Osteocyte (in vitro differentiated cells): ENCODE results near the gene AGAP9. TPM values are rescaled to one million over a fixed set of nuclear protein-coding genes. Genes with fewer than 3 reads are reported as not detected.
"Not testable (repeated sequence)": the region's sequence is repeated elsewhere in the genome, so short reads cannot be mapped to it uniquely, and the experiment has no call there.

Source experiments
- DNase-seq: peaks from one replicate; pipeline ENCODE4 v3.0.0; 2021; ENCODE audit warnings: mixed read lengths; ENCODE audit not compliant: unreplicated experiment; ENCODE audit errors: extremely low spot score
- H3K27ac Mint-ChIP-seq: one replicate; pipeline ENCODE4 v1.8.0; 2021; ENCODE audit warnings: mild to moderate bottlenecking, mixed read lengths; ENCODE audit not compliant: unreplicated experiment
- H3K27me3 Mint-ChIP-seq: one replicate; pipeline ENCODE4 v1.8.0; 2021; ENCODE audit warnings: mixed read lengths; ENCODE audit not compliant: unreplicated experiment
- H3K36me3 Mint-ChIP-seq: one replicate; pipeline ENCODE4 v1.8.0; 2021; ENCODE audit warnings: mixed read lengths; ENCODE audit not compliant: unreplicated experiment
- H3K4me1 Mint-ChIP-seq: one replicate; pipeline ENCODE4 v1.8.0; 2021; ENCODE audit warnings: mixed read lengths; ENCODE audit not compliant: unreplicated experiment
- H3K4me3 Mint-ChIP-seq: one replicate; pipeline ENCODE4 v1.8.0; 2021; ENCODE audit warnings: mild to moderate bottlenecking, moderate library complexity, mixed read lengths; ENCODE audit not compliant: unreplicated experiment
- H3K9me3 Mint-ChIP-seq: one replicate; pipeline ENCODE4 v1.8.0; 2021; ENCODE audit warnings: mixed read lengths; ENCODE audit not compliant: unreplicated experiment
- long read RNA-seq: library from polyadenylated mRNA; unstranded; transcript quantifications from one replicate; pipeline ENCODE4 v2.0.0, GENCODE V29; 2021
- total RNA-seq: library from RNA; stranded (reverse); gene quantifications from 2 replicates; pipeline ENCODE4 v1.2.1, GENCODE V29; 2021

AGAP9 gene
- total RNA-seq: 12.9 and 13.1 TPM in 2 replicates
- long read RNA-seq, partial matches to known transcripts: 0 of 1 reads
- long read RNA-seq, other reads (novel, unspliced or antisense): 1 of 1 reads

DNA sequence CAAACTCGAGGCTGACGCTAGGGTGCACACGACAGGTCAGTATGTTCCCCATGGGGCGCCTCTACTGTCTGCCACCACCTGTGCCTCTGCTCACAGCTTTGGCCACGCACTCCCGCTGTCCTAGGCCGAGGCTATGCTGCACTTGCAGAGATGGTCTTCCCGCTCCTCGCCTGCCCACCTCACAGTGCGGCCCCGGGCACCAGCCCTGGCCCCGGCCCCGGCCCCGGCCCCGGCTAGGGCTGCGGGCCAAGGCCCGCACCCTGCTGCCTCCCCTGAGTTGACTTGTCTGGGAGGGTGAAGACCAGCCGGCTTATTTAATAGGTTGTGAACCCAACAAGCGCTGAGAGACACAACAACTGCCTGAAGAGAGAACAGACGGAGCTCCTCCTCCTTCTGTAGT, at the start of gene AGAP9:
AGAP9 (minus strand) TSS at position 164 of the 400 bp plus-strand sequence; CDS start at position 52, 112 bp downstream.
- not testable (repeated sequence) for DNase-seq, H3K9me3 Mint-ChIP-seq, H3K27ac Mint-ChIP-seq, H3K4me1 Mint-ChIP-seq, H3K36me3 Mint-ChIP-seq, H3K4me3 Mint-ChIP-seq, H3K27me3 Mint-ChIP-seq

- H3K27ac Mint-ChIP-seq, H3K36me3 Mint-ChIP-seq, DNase-seq, H3K27me3 Mint-ChIP-seq, H3K4me1 Mint-ChIP-seq, H3K9me3 Mint-ChIP-seq, H3K4me3 Mint-ChIP-seq: not testable (repeated sequence)
These were observed 47.9 kb upstream of the AGAP9 start for GRCh38 chr10:47571138-47571912.

DNA sequence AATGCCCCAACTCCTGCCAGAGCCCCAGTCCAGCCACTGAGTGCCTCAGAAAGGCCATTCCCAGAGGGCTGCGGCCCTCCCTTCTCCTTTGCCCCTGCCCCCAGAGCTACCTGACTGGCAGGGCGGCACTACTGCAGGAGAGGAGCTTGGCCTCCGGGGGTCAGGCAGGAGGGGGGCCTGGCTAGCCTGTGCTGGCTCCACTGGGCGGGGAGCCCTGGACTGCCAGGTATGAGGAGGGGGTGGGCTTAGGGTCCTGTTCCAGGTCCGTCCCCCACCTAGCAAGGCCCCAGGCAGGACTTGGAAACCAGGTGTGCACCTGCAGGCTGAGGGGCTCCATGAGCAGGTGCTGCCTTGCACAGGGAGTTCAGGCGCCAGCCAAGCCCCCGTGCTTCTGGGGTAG, 43.3 kb upstream of the AGAP9 start:
- H3K36me3 Mint-ChIP-seq, DNase-seq, H3K27me3 Mint-ChIP-seq, H3K9me3 Mint-ChIP-seq, H3K4me1 Mint-ChIP-seq, H3K27ac Mint-ChIP-seq, H3K4me3 Mint-ChIP-seq: not testable (repeated sequence)

- H3K27ac Mint-ChIP-seq, DNase-seq, H3K27me3 Mint-ChIP-seq, H3K4me3 Mint-ChIP-seq, H3K36me3 Mint-ChIP-seq, H3K9me3 Mint-ChIP-seq, H3K4me1 Mint-ChIP-seq: not testable (repeated sequence)
These were observed 42.8 kb upstream of the AGAP9 start for GRCh38 chr10:47566108-47566699.

- not testable (repeated sequence) for H3K27me3 Mint-ChIP-seq, H3K36me3 Mint-ChIP-seq, H3K4me1 Mint-ChIP-seq, H3K27ac Mint-ChIP-seq, DNase-seq, H3K4me3 Mint-ChIP-seq, H3K9me3 Mint-ChIP-seq
These were observed 42.1 kb upstream of the AGAP9 start for GRCh38 chr10:47565517-47565920.

GRCh38 chr10:47564953-47565352, 41.5 kb upstream of the AGAP9 start:
- not testable (repeated sequence) for H3K27me3 Mint-ChIP-seq, DNase-seq, H3K36me3 Mint-ChIP-seq, H3K4me1 Mint-ChIP-seq, H3K27ac Mint-ChIP-seq, H3K4me3 Mint-ChIP-seq, H3K9me3 Mint-ChIP-seq

- H3K27me3 Mint-ChIP-seq, H3K4me1 Mint-ChIP-seq, H3K4me3 Mint-ChIP-seq, H3K27ac Mint-ChIP-seq, H3K36me3 Mint-ChIP-seq, DNase-seq, H3K9me3 Mint-ChIP-seq: not testable (repeated sequence)
These were observed 40.9 kb upstream of the AGAP9 start for GRCh38 chr10:47564318-47564717.

DNA sequence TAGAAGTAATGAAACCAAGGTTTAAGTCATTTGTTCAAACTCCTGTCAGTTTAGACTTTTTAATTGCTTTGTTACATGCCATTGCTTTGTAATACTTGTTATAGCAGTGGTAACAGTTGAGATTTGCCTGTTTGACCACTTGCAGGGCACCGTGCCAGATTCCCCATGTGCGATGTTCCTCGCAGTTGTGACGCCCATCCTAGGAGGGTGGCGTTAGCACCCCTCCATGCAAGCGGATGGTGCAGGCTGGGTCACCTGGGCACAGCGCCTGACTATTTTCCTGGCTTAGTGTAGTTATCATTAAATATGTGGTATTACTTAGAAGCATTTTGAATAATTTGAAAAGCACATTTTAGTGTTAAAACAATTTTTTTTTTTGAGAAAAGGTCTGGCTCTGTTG, 37.0 kb upstream of the AGAP9 start:
- H3K36me3 Mint-ChIP-seq, H3K9me3 Mint-ChIP-seq, DNase-seq, H3K27me3 Mint-ChIP-seq, H3K27ac Mint-ChIP-seq, H3K4me3 Mint-ChIP-seq: not testable (repeated sequence)
- peaks cover 26% of the 10 kb centered on the region for H3K4me1 Mint-ChIP-seq

DNA sequence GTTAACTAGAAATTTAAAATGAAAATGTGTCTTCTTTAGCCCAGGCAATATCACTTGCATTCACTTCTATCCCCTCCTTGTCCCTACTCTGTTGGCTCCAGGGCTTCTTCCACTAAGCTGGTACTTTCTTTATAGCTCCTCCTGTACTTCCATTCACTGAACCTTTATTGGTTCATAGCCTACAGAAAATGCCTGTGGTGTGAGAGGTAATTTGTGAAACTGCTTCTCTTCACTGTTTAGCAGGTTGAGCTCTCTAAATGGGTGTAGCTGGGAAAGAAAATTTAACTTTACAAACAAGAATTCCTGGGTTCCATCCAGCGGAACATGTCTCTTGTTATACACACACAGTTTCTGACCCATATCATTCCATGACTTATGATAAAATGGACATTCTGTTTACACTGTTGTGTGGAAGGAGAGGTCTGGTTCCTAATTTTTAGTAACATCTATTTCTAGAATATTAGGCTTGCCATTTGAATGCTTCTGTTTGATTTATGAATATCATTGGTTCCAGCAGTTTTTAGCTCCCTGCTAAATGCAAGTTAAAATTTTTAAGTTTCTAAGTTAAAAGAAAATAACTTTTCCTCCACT, 36.4 kb upstream of the AGAP9 start:
- H3K36me3 Mint-ChIP-seq, H3K9me3 Mint-ChIP-seq, DNase-seq, H3K27me3 Mint-ChIP-seq, H3K4me3 Mint-ChIP-seq: not testable (repeated sequence)
- peak overlapping the region; percentile 96 for H3K27ac Mint-ChIP-seq
- peaks cover 26% of the 10 kb centered on the region for H3K4me1 Mint-ChIP-seq

DNA sequence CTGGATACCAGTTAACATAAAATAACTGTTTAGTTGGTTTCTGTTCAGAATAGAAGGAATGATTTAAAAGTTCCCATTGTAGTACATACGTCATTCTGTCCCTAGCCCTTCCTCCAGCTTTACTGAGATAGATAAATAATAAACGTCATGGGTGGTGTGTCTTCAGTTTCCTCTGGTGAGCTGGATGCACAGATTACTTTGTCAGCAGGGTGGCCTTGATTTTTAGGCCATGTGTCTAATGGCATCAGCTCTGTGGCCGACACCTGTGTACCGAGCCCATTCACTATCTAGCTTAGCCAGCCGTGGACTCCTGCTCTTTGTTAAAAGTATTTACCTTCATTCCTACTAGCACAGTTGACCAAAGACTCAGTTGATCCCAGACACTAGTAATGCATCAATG, 34.7 kb upstream of the AGAP9 start:
- H3K4me1 Mint-ChIP-seq: peaks cover 26% of the 10 kb centered on the region
- DNase-seq, H3K36me3 Mint-ChIP-seq, H3K9me3 Mint-ChIP-seq, H3K27me3 Mint-ChIP-seq: not testable (repeated sequence)
- peak overlapping the region; percentile 26 for H3K4me3 Mint-ChIP-seq
- H3K27ac Mint-ChIP-seq: peak overlapping the region; percentile 96

GRCh38 chr10:47557616-47558015, 34.2 kb upstream of the AGAP9 start:
- not testable (repeated sequence) for DNase-seq

GRCh38 chr10:47555334-47555733, 31.9 kb upstream of the AGAP9 start:
- H3K27me3 Mint-ChIP-seq, H3K9me3 Mint-ChIP-seq, H3K27ac Mint-ChIP-seq, H3K36me3 Mint-ChIP-seq, DNase-seq: not testable (repeated sequence)
- peaks cover 28% of the 10 kb centered on the region for H3K4me1 Mint-ChIP-seq
- peak overlapping the region; percentile 29 for H3K4me3 Mint-ChIP-seq

More at GRCh38 chr10:47557616-47558015, 34.2 kb upstream of the AGAP9 start:
- Mint-ChIP-seq H3K4me1 (peaks cover 27% of the 10 kb centered on the region), H3K27ac (peak overlapping the region; percentile 96)
- H3K9me3 Mint-ChIP-seq, H3K27me3 Mint-ChIP-seq, H3K4me3 Mint-ChIP-seq, H3K36me3 Mint-ChIP-seq: not testable (repeated sequence)
